A549 (cell line): ENCODE measurements around the gene LEF1. TPM values are rescaled to one million over a fixed set of nuclear protein-coding genes. Genes with fewer than 3 reads are reported as not detected.

Experiments
- ATAC-seq, 2 experiments: fragments of 200-7000 bp in 1 of 2; fragments of >200 bp in 1 of 2; cut with Nextera tagmentation in 1 of 2; cut with Tn5 transposase in 1 of 2; 3 replicates each; pipeline versions ENCODE4 v1.8.0 to v1.9.1; 2018 to 2020; ENCODE audit warnings: mild to moderate bottlenecking in 1 of 2, moderate library complexity in 1 of 2
- CTCF ChIA-PET: fragments of 300-600 bp; sonication (Branson Sonifier 250); formaldehyde crosslinking; extraction: SDS; loops from one replicate; lab custom pipeline; 2021; ENCODE audit warnings: antibody characterized with exemption, inconsistent platforms; lab: Yijun Ruan, JAX
- POLR2A ChIA-PET: fragments of 350-600 bp; formaldehyde crosslinking; extraction: SDS; loops from one replicate; lab custom pipeline; 2021; ENCODE audit warnings: antibody characterized with exemption, inconsistent platforms; lab: Yijun Ruan, JAX
- DNase-seq, 2 experiments: peaks; one replicate each; pipeline versions ENCODE4 v3.0.0 to v3.0.0-alpha.2; 2011 to 2016; ENCODE audit warnings: low read depth in 1 of 2, low spot score in 1 of 2
- FAIRE-seq: peaks from 2 replicates; lab custom pipeline; 2011; peaks lifted over from hg19 to GRCh38; lab: Jason Lieb, UNC
- H3K27ac ChIP-seq, 2 experiments: fragments of >200 bp; sonication (Bioruptor Twin); formaldehyde crosslinking; 3 replicates each; pipeline ENCODE4 v1.5.1; 2016 to 2017
- H3K4me1 ChIP-seq: fragments of >200 bp; sonication (Bioruptor Twin); formaldehyde crosslinking; 3 replicates; pipeline ENCODE4 v1.6.1; 2016
- H3K4me2 ChIP-seq: fragments of >200 bp; sonication (Bioruptor Twin); formaldehyde crosslinking; 3 replicates; pipeline ENCODE4 v1.6.1; 2016
- H3K4me3 ChIP-seq: fragments of >200 bp; sonication (Bioruptor Twin); formaldehyde crosslinking; 3 replicates; pipeline ENCODE4 v1.5.1; 2016
- H3K9me3 ChIP-seq: fragments of >200 bp; sonication (Bioruptor Twin); formaldehyde crosslinking; 3 replicates; pipeline ENCODE4 v1.6.1; 2016
- BHLHE40 ChIP-seq: IDR thresholded peaks from 2 replicates; pipeline ENCODE4 v1.6.1; 2012; ENCODE audit warnings: low read depth, low read length, inconsistent platforms
- CBX2 ChIP-seq: fragments of 200-600 bp; sonication (generic); IDR thresholded peaks from 2 replicates; pipeline ENCODE4 v1.6.1; 2016; ENCODE audit warnings: low read depth, mild to moderate bottlenecking, borderline replicate concordance
- CBX8 ChIP-seq: fragments of 200-600 bp; sonication (generic); IDR thresholded peaks from 2 replicates; pipeline ENCODE4 v1.6.1; 2016
- CHD4 ChIP-seq: fragments of 200-600 bp; sonication (generic); IDR thresholded peaks from 2 replicates; pipeline ENCODE4 v1.6.1; 2016; ENCODE audit warnings: antibody characterized with exemption, mild to moderate bottlenecking, borderline replicate concordance
- EHMT2 ChIP-seq: fragments of 200-600 bp; sonication (generic); IDR thresholded peaks from 2 replicates; pipeline ENCODE4 v1.6.1; 2016; ENCODE audit warnings: antibody characterized with exemption, low read depth, mild to moderate bottlenecking, moderate library complexity
- FOSB ChIP-seq: fragments of 250-450 bp; sonication (Bioruptor Pico); IDR thresholded peaks from 2 replicates; pipeline ENCODE4 v1.5.0; 2020; ENCODE audit warnings: mild to moderate bottlenecking, moderate library complexity
- FOSL2 ChIP-seq, 2 experiments: fragments of 450-650 bp in 1 of 2; fragments of >200 bp in 1 of 2; sonication (Bioruptor Twin) in 1 of 2; formaldehyde crosslinking; IDR thresholded peaks; 2 replicates each; pipeline versions ENCODE4 v1.5.0 to v1.6.1; 2016 to 2020; ENCODE audit warnings: mild to moderate bottlenecking in 1 of 2, moderate library complexity in 1 of 2
- FOXS1 ChIP-seq: fragments of 250-450 bp; sonication (Bioruptor Pico); IDR thresholded peaks from 2 replicates; pipeline ENCODE4 v1.5.0; 2020; ENCODE audit warnings: mild to moderate bottlenecking, moderate library complexity
- HOXB13 ChIP-seq: fragments of 250-450 bp; sonication (Bioruptor Pico); IDR thresholded peaks from 2 replicates; pipeline ENCODE4 v1.5.0; 2020; ENCODE audit warnings: low read depth, mild to moderate bottlenecking, moderate library complexity
- HOXB5 ChIP-seq: fragments of 250-450 bp; sonication (Bioruptor Pico); IDR thresholded peaks from 2 replicates; pipeline ENCODE4 v1.5.0; 2020; ENCODE audit warnings: mild to moderate bottlenecking, moderate library complexity
- MAFK ChIP-seq: fragments of 450-650 bp; IDR thresholded peaks from 2 replicates; pipeline ENCODE4 v1.6.1; 2014; ENCODE audit not compliant: partially characterized antibody
- MAX ChIP-seq: IDR thresholded peaks from 2 replicates; pipeline ENCODE4 v1.6.1; 2012
- NFE2L2 ChIP-seq: fragments of 150-350 bp; conservative IDR thresholded peaks from 2 replicates; pipeline ENCODE4 v1.6.1; 2014; ENCODE audit warnings: low read length
- NPAS2 ChIP-seq: fragments of 250-450 bp; sonication (Bioruptor Pico); IDR thresholded peaks from 2 replicates; pipeline ENCODE4 v1.8.0; 2022; ENCODE audit warnings: mild to moderate bottlenecking, moderate library complexity, borderline replicate concordance
- PHF8 ChIP-seq: fragments of 200-600 bp; sonication (generic); IDR thresholded peaks from 2 replicates; pipeline ENCODE4 v1.6.1; 2016; ENCODE audit warnings: low read depth, mild to moderate bottlenecking, antibody characterized with exemption, moderate library complexity, borderline replicate concordance
- RCOR1 ChIP-seq: fragments of 150-350 bp; IDR thresholded peaks from 2 replicates; pipeline ENCODE4 v1.6.1; 2014; ENCODE audit warnings: antibody characterized with exemption, low read length, low read depth
- TFCP2L1 ChIP-seq: fragments of 250-450 bp; sonication (Bioruptor Pico); IDR thresholded peaks from 2 replicates; pipeline ENCODE4 v1.5.0; 2021; ENCODE audit warnings: mild to moderate bottlenecking
- ZSCAN20 ChIP-seq: fragments of 250-450 bp; sonication (Bioruptor Pico); IDR thresholded peaks from 2 replicates; pipeline ENCODE4 v1.8.0; 2022; ENCODE audit warnings: mild to moderate bottlenecking, moderate library complexity
- WGBS: methylation state at CpG from one replicate; pipeline ENCODE4 v1.1.6; 2017; ENCODE audit errors: missing lambda C conversion rate; 5-methylcytosine and 5-hydroxymethylcytosine counted together
- polyA plus RNA-seq, 4 experiments: library from polyadenylated mRNA; depleted of rRNA in 3 of 4; stranded (reverse); fragments of >200 nt; fragmentation: RNase III in 1 of 4; extraction: RNeasy Plus Mini Kit Qiagen cat#74134 plus additional on column Dnase treatment in 1 of 4; gene quantifications; 2 replicates in 3 of 4; 3 replicates in 1 of 4; pipeline ENCODE4 v1.2.3, GENCODE V29; 2011 to 2017
- TF ChIP-seq, protein P1 (sequence below): fragments of 200-600 bp; sonication (generic); IDR thresholded peaks from 2 replicates; pipeline ENCODE4 v1.6.1; 2016; ENCODE audit warnings: antibody characterized with exemption, mild to moderate bottlenecking, moderate library complexity
- TF ChIP-seq, protein P2 (sequence below): fragments of >200 bp; sonication (Bioruptor Twin); formaldehyde crosslinking; IDR thresholded peaks from 3 replicates; pipeline ENCODE4 v1.5.1; 2016
- TF ChIP-seq, protein P3 (sequence below): fragments of 250-450 bp; sonication (Bioruptor Pico); IDR thresholded peaks from 2 replicates; pipeline ENCODE4 v1.5.0; 2020; ENCODE audit warnings: low read depth, mild to moderate bottlenecking, moderate library complexity

LEF1 gene
- polyA plus RNA-seq, 2 of the 4 experiments (the other 2 are of a cell fraction): not detected

DNA sequence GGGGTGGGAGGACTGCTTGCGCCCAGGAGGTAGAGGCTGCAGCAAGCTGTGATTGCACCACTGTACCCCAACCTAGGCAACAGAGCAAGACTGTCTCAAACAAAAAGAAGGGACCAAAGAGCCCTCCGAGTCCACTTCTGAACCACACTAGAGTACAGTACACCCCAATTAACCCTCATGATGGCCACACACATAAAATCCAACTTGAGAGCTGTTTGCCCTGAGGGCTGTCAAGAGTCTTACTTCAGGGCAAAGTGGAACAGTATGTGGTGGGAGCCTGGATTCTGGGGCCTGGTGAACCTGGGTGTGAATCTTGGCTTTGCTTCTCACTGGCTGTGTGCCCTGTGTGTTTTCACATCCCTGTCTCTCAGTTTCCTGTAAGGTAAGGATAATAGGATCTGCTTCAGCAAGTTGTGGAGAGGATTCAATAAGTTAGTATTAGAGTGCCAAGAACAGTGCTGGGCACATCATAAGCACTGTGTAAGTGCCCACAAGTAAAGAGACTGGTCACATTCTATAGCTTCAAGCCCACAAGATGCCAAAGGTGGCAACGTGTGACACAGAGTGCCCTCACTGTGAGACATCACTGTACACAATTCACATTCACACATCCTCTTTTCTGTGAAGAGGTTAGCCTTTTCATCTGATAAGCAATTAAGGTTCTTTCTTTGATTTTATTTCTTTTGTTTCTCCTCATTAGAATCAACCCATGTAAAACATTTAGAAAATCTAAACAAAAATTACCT is 52.1 kb downstream of the LEF1 start:
- no peak overlapping the region for H3K27ac ChIP-seq
- no peak for DNase-seq
- no peaks in the 10 kb centered on the region for H3K9me3 ChIP-seq
- TF ChIP-seq NFE2L2 (no peak), EHMT2 (no peak), CHD4 (no peak), FOSL2 (IDR thresholded peaks at IDR 0.05) (no peak), FOSL2 (CRISPR knock-in tag; IDR thresholded peaks at IDR 0.05) (no peak), TFCP2L1 (CRISPR knock-in tag) (no peak), PHF8 (no peak), CBX2 (no peak), RCOR1 (no peak), NPAS2 (CRISPR knock-in tag) (no peak), BHLHE40 (no peak), HOXB5 (CRISPR knock-in tag) (no peak)
- H3K4me2 ChIP-seq: no peak overlapping the region
- H3K4me3 ChIP-seq: no peak overlapping the region
- FAIRE-seq: no peak
- H3K4me1 ChIP-seq: peaks cover 22% of the 10 kb centered on the region; the same call in 2 of the 3 replicates
- 61% methylated on average over 3 of the region's 3 CpGs for WGBS
- ChIA-PET CTCF (interaction anchor here (1.6 kb wide), 1 partner anchor 98 kb away, joined by 4 read pairs; no protein-coding TSS in a partner anchor), POLR2A (no interaction called here)
- no peak for ATAC-seq

DNA sequence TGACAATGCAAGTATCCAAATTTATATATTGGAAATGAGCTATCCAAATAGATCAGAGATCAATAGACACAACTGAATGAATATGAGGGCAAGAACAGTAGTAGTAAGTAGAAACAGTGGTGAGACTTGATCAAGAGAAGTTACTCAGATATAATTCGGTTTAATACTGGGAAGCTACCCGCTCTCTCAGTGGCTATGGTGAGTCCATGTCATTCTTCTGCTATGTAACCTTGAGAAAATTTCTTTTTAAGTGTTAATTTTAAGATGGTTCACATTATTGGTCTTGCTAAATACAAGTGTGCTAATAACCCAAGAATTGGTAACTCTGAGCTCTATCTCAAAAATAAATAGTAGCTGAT is 53.6 kb downstream of the LEF1 start:
- ChIA-PET POLR2A (no interaction called here), CTCF (no interaction called here)
- peaks cover 22% of the 10 kb centered on the region; the same call in 2 of the 3 replicates for H3K4me1 ChIP-seq
- no peaks in the 10 kb centered on the region for H3K9me3 ChIP-seq
- DNase-seq (no peak), FAIRE-seq (no peak), ATAC-seq (no peak)
- WGBS: 64% methylated on average over 2 of the region's 2 CpGs
- H3K27ac ChIP-seq: no peak overlapping the region
- H3K4me3 ChIP-seq: no peak overlapping the region
- TF ChIP-seq ZSCAN20: no peak
- no peak for TF ChIP-seq CBX8
- TF ChIP-seq FOXS1: no peak
- no peak for TF ChIP-seq MAFK
- TF ChIP-seq, protein P1, sequence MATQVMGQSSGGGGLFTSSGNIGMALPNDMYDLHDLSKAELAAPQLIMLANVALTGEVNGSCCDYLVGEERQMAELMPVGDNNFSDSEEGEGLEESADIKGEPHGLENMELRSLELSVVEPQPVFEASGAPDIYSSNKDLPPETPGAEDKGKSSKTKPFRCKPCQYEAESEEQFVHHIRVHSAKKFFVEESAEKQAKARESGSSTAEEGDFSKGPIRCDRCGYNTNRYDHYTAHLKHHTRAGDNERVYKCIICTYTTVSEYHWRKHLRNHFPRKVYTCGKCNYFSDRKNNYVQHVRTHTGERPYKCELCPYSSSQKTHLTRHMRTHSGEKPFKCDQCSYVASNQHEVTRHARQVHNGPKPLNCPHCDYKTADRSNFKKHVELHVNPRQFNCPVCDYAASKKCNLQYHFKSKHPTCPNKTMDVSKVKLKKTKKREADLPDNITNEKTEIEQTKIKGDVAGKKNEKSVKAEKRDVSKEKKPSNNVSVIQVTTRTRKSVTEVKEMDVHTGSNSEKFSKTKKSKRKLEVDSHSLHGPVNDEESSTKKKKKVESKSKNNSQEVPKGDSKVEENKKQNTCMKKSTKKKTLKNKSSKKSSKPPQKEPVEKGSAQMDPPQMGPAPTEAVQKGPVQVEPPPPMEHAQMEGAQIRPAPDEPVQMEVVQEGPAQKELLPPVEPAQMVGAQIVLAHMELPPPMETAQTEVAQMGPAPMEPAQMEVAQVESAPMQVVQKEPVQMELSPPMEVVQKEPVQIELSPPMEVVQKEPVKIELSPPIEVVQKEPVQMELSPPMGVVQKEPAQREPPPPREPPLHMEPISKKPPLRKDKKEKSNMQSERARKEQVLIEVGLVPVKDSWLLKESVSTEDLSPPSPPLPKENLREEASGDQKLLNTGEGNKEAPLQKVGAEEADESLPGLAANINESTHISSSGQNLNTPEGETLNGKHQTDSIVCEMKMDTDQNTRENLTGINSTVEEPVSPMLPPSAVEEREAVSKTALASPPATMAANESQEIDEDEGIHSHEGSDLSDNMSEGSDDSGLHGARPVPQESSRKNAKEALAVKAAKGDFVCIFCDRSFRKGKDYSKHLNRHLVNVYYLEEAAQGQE: no peak
- no peak for TF ChIP-seq FOSB (CRISPR knock-in tag)
- TF ChIP-seq, all 56 proteins: peak for 0
- no peak overlapping the region for H3K4me2 ChIP-seq

DNA sequence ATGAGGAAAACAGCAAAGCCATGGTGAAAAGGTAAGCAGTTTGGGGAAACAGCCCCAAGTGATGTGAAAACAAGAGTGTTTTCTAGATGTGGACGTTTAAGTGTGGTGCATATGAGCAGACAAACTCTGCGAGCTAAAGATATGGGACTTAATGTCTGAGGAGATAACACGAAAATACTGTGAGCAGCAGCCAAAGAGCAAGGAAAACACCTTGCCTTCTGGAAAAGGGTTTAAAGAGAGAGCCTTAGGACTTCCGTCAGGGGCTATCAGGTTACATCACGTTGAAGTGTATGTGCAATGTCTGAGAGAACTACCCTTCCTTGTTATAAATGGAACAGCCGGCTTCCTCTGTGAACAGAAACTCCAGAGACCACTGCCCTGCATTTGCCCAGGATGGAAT is 54.2 kb downstream of the LEF1 start:
- Histone ChIP-seq H3K4me1 (peaks cover 22% of the 10 kb centered on the region; the same call in 2 of the 3 replicates), H3K27ac (no peak overlapping the region), H3K4me3 (no peak overlapping the region), H3K4me2 (no peak overlapping the region), H3K9me3 (no peaks in the 10 kb centered on the region)
- DNase-seq (no peak), ATAC-seq (no peak), FAIRE-seq (no peak)
- POLR2A ChIA-PET: no interaction called here
- no peak for TF ChIP-seq MAX
- TF ChIP-seq HOXB13 (CRISPR knock-in tag): no peak
- TF ChIP-seq, protein P2, sequence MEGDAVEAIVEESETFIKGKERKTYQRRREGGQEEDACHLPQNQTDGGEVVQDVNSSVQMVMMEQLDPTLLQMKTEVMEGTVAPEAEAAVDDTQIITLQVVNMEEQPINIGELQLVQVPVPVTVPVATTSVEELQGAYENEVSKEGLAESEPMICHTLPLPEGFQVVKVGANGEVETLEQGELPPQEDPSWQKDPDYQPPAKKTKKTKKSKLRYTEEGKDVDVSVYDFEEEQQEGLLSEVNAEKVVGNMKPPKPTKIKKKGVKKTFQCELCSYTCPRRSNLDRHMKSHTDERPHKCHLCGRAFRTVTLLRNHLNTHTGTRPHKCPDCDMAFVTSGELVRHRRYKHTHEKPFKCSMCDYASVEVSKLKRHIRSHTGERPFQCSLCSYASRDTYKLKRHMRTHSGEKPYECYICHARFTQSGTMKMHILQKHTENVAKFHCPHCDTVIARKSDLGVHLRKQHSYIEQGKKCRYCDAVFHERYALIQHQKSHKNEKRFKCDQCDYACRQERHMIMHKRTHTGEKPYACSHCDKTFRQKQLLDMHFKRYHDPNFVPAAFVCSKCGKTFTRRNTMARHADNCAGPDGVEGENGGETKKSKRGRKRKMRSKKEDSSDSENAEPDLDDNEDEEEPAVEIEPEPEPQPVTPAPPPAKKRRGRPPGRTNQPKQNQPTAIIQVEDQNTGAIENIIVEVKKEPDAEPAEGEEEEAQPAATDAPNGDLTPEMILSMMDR: no peak
- TF ChIP-seq, protein P3, sequence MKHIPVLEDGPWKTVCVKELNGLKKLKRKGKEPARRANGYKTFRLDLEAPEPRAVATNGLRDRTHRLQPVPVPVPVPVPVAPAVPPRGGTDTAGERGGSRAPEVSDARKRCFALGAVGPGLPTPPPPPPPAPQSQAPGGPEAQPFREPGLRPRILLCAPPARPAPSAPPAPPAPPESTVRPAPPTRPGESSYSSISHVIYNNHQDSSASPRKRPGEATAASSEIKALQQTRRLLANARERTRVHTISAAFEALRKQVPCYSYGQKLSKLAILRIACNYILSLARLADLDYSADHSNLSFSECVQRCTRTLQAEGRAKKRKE: no peak
- WGBS: 31% methylated on average over 6 of the region's 6 CpGs
- CTCF ChIA-PET: no interaction called here
